ENCODE measurements around the gene GRB14.

DNA sequence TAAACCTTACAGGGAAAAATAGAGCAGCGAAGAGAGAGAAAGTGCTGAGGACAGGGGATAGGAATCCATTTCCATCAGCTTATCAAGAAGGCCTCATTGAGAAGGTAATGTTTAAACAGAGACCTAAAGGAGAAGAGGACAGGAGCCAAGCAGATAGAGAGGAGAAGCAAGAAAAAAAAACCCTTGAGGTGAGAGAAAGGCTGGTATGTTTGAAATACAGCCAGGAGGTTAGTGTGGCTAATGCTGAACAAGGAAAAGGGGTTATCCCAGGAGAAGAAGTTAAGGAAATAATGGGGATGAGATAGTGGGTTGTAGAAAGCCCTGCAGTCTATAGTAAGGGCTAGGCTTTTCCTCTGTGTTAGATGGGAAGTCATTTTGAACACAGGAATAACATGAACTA lies 90.8 kb downstream of the GRB14 start:
- TF ChIP-seq CREM (IDR thresholded peaks at IDR 0.05; ENCODE audit: low read depth) (no peak), ESRRA (IDR thresholded peaks at IDR 0.05; ENCODE audit: low read length) (no peak), CEBPB (IDR thresholded peaks at IDR 0.05; ENCODE audit: borderline replicate concordance in 1 of 2, low read depth in 2 of 2, low read length in 2 of 2) (no peak), BACH1 (IDR thresholded peaks at IDR 0.05; ENCODE audit: borderline replicate concordance) (no peak), TAF1 (IDR thresholded peaks at IDR 0.05; ENCODE audit: borderline replicate concordance, low read depth, low read length) (no peak), ZNF274 (IDR thresholded peaks at IDR 0.05; ENCODE audit: insufficient read depth, insufficient read length) (no peak), SMC3 (IDR thresholded peaks at IDR 0.05; ENCODE audit: borderline replicate concordance, low read length) (no peak)
- TF ChIP-seq, protein P1, sequence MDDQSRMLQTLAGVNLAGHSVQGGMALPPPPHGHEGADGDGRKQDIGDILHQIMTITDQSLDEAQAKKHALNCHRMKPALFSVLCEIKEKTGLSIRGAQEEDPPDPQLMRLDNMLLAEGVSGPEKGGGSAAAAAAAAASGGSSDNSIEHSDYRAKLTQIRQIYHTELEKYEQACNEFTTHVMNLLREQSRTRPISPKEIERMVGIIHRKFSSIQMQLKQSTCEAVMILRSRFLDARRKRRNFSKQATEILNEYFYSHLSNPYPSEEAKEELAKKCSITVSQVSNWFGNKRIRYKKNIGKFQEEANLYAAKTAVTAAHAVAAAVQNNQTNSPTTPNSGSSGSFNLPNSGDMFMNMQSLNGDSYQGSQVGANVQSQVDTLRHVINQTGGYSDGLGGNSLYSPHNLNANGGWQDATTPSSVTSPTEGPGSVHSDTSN (IDR thresholded peaks at IDR 0.05; ENCODE audit: insufficient replicate concordance, low read depth, low read length) = no peak
- TF ChIP-seq, protein P2, sequence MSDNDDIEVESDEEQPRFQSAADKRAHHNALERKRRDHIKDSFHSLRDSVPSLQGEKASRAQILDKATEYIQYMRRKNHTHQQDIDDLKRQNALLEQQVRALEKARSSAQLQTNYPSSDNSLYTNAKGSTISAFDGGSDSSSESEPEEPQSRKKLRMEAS (IDR thresholded peaks at IDR 0.05; ENCODE audit: low read depth, low read length) = no peak
- TF ChIP-seq, protein P3, sequence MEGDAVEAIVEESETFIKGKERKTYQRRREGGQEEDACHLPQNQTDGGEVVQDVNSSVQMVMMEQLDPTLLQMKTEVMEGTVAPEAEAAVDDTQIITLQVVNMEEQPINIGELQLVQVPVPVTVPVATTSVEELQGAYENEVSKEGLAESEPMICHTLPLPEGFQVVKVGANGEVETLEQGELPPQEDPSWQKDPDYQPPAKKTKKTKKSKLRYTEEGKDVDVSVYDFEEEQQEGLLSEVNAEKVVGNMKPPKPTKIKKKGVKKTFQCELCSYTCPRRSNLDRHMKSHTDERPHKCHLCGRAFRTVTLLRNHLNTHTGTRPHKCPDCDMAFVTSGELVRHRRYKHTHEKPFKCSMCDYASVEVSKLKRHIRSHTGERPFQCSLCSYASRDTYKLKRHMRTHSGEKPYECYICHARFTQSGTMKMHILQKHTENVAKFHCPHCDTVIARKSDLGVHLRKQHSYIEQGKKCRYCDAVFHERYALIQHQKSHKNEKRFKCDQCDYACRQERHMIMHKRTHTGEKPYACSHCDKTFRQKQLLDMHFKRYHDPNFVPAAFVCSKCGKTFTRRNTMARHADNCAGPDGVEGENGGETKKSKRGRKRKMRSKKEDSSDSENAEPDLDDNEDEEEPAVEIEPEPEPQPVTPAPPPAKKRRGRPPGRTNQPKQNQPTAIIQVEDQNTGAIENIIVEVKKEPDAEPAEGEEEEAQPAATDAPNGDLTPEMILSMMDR (IDR thresholded peaks at IDR 0.05 in 2 of 3, conservative IDR thresholded peaks at IDR 0.05 in 1 of 3; ENCODE audit: control insufficient read depth in 2 of 3, extremely low read depth in 1 of 3, insufficient read depth in 1 of 3, low read depth in 3 of 3, low read length in 3 of 3) = no peak

Measured in GM12878 (cell line).